HepG2 (cell line): ENCODE measurements around the gene MAPK8IP3. TPM values are rescaled to one million over a fixed set of nuclear protein-coding genes. Genes with fewer than 3 reads are reported as not detected.
A peak's percentile ranks its signal among the peaks of the same experiment; 100 is the strongest.

Experiments
- ATM ChIP-seq: fragments of 450-650 bp; IDR thresholded peaks from 2 replicates; pipeline ENCODE4 v1.7.1; 2017; ENCODE audit warnings: mild to moderate bottlenecking, borderline replicate concordance
- CERS6 ChIP-seq: sonication (generic); formaldehyde crosslinking; IDR thresholded peaks from 2 replicates; pipeline ENCODE4 v1.5.0; 2020; ENCODE audit warnings: missing genetic modification reagents
- CREM ChIP-seq, 2 experiments: sonication (generic) in 1 of 2; formaldehyde crosslinking in 1 of 2; IDR thresholded peaks; 2 replicates each; pipeline versions ENCODE4 v1.4.0 to v1.6.1; 2016 to 2020; ENCODE audit warnings: antibody characterized with exemption in 1 of 2, mild to moderate bottlenecking in 1 of 2, missing genetic modification reagents in 1 of 2
- FIP1L1 ChIP-seq: fragments of 200-400 bp; formaldehyde crosslinking; IDR thresholded peaks from 2 replicates; pipeline ENCODE4 v1.6.1; 2018; ENCODE audit warnings: low read depth, mild to moderate bottlenecking, low read length, moderate library complexity, borderline replicate concordance; ENCODE audit not compliant: insufficient read depth
- FOXP4 ChIP-seq: sonication (generic); formaldehyde crosslinking; IDR thresholded peaks from 2 replicates; pipeline ENCODE4 v1.4.0; 2020; ENCODE audit warnings: missing genetic modification reagents
- HDAC2 ChIP-seq: sonication (generic); formaldehyde crosslinking; IDR thresholded peaks from 2 replicates; pipeline ENCODE4 v1.4.0; 2020; ENCODE audit warnings: missing genetic modification reagents
- IKZF5 ChIP-seq: IDR thresholded peaks from 2 replicates; pipeline ENCODE4 v1.6.1; 2018; ENCODE audit warnings: missing genetic modification reagents, mild to moderate bottlenecking, missing compliant biosample characterization
- MAX ChIP-seq: IDR thresholded peaks from 2 replicates; pipeline ENCODE4 v1.6.1; 2012; ENCODE audit warnings: inconsistent platforms
- MTF1 ChIP-seq: sonication (generic); formaldehyde crosslinking; IDR thresholded peaks from 2 replicates; pipeline ENCODE4 v1.5.0; 2020; ENCODE audit warnings: missing genetic modification reagents
- MTF2 ChIP-seq: sonication (generic); formaldehyde crosslinking; IDR thresholded peaks from 2 replicates; pipeline ENCODE4 v1.5.0; 2020; ENCODE audit warnings: missing genetic modification reagents, borderline replicate concordance
- MXD1 ChIP-seq: sonication (generic); formaldehyde crosslinking; IDR thresholded peaks from 2 replicates; pipeline ENCODE4 v1.4.0; 2020; ENCODE audit warnings: mild to moderate bottlenecking, missing genetic modification reagents
- NFE2 ChIP-seq: sonication (generic); formaldehyde crosslinking; IDR thresholded peaks from 2 replicates; pipeline ENCODE4 v1.4.0; 2020; ENCODE audit warnings: missing genetic modification reagents
- NKX3-1 ChIP-seq: sonication (generic); formaldehyde crosslinking; IDR thresholded peaks from 2 replicates; pipeline ENCODE4 v1.5.0; 2020; ENCODE audit warnings: missing genetic modification reagents
- PREB ChIP-seq: sonication (generic); formaldehyde crosslinking; IDR thresholded peaks from 2 replicates; pipeline ENCODE4 v1.4.0; 2020; ENCODE audit warnings: missing genetic modification reagents
- RAD21 ChIP-seq: fragments of 450-650 bp; formaldehyde crosslinking; IDR thresholded peaks from 2 replicates; pipeline ENCODE4 v1.5.0; 2020; ENCODE audit warnings: mild to moderate bottlenecking
- REXO4 ChIP-seq: sonication (generic); formaldehyde crosslinking; IDR thresholded peaks from 2 replicates; pipeline ENCODE4 v1.8.0; 2022; ENCODE audit warnings: missing genetic modification reagents, mild to moderate bottlenecking, borderline replicate concordance
- SMARCE1 ChIP-seq: fragments of 450-650 bp; IDR thresholded peaks from 2 replicates; pipeline ENCODE4 v1.6.1; 2017; ENCODE audit warnings: borderline replicate concordance
- SOX6 ChIP-seq, 2 experiments: fragments of 450-650 bp in 1 of 2; sonication (generic) in 1 of 2; formaldehyde crosslinking in 1 of 2; IDR thresholded peaks; 2 replicates each; pipeline versions ENCODE4 v1.4.0 to v1.6.1; 2017 to 2020; ENCODE audit warnings: antibody characterized with exemption in 1 of 2, mild to moderate bottlenecking in 1 of 2, missing genetic modification reagents in 1 of 2
- TCF7 ChIP-seq: sonication (generic); IDR thresholded peaks from 2 replicates; pipeline ENCODE4 v1.6.1; 2016; ENCODE audit warnings: antibody characterized with exemption, low read depth
- ZC3H4 ChIP-seq: sonication (generic); formaldehyde crosslinking; IDR thresholded peaks from 2 replicates; pipeline ENCODE4 v1.4.0; 2020; ENCODE audit warnings: missing genetic modification reagents, borderline replicate concordance
- ZIK1 ChIP-seq: sonication (generic); formaldehyde crosslinking; IDR thresholded peaks from 2 replicates; pipeline ENCODE4 v1.5.0; 2020; ENCODE audit warnings: mild to moderate bottlenecking, low read depth, missing genetic modification reagents, borderline replicate concordance
- ZNF24 ChIP-seq: fragments of 450-650 bp; IDR thresholded peaks from 2 replicates; pipeline ENCODE4 v1.6.1; 2017; ENCODE audit warnings: antibody characterized with exemption, mild to moderate bottlenecking
- ZNF546 ChIP-seq: sonication (generic); formaldehyde crosslinking; conservative IDR thresholded peaks from 2 replicates; pipeline ENCODE4 v1.8.1; 2023; ENCODE audit warnings: mild to moderate bottlenecking, missing genetic modification reagents
- ZSCAN9 ChIP-seq: IDR thresholded peaks from 2 replicates; pipeline ENCODE4 v1.6.1; 2016; ENCODE audit warnings: borderline replicate concordance
- polyA plus RNA-seq, 8 experiments: library from polyadenylated mRNA; depleted of rRNA in 3 of 8; stranded (reverse) in 7 of 8; unstranded in 1 of 8; fragments of >200 nt; fragmentation: Illumina TruSeq in 4 of 8; extraction: Trizol in 4 of 8; gene quantifications; 2 replicates each; pipeline versions ENCODE4 v1.2.1 to v1.2.3, GENCODE V29; 2011 to 2016; ENCODE audit warnings: low read depth in 4 of 8, missing spikeins in 1 of 8, mixed read lengths in 1 of 8; ENCODE audit not compliant: insufficient read depth in 1 of 8
- total RNA-seq, 5 experiments: library from RNA; depleted of rRNA; stranded (reverse); fragments of >200 nt; fragmentation: Illumina TruSeq; extraction: Trizol; gene quantifications; 2 replicates each; pipeline ENCODE4 v1.2.3, GENCODE V29; 2016; ENCODE audit warnings: low read depth in 1 of 5

The MAPK8IP3 gene
- total and polyA plus RNA-seq, 2 of the 13 experiments (the other 11 are each of a cell fraction or from before 2014, with no cell fraction given): 25.1 to 41.7 TPM

GRCh38 chr16:1705688-1706385 lies at the start of gene MAPK8IP3 (continued):
- TF ChIP-seq RAD21 (peak; percentile 78), CERS6 (0 out of 2 replicates have a peak, but pooled peaks have one; percentile 45), HDAC2 (CRISPR knock-in tag) (no peak), ZIK1 (CRISPR knock-in tag) (peak; percentile 92), NFE2 (no peak), FIP1L1 (no peak), NKX3-1 (CRISPR knock-in tag) (peak; percentile 83; the same call in 1 of the 2 replicates), ZC3H4 (CRISPR knock-in tag) (no peak), ZNF24 (no peak), MTF2 (CRISPR knock-in tag) (no peak), PREB (CRISPR knock-in tag) (0 out of 2 replicates have a peak, but pooled peaks have one; percentile 16), ZNF546 (0 out of 2 replicates have a peak, but pooled peaks have one; percentile 77), MXD1 (no peak; the same call in none of the 2 replicates), FOXP4 (CRISPR knock-in tag) (peak; percentile 67), SMARCE1 (no peak), MAX (peak; percentile 73), CREM (IDR thresholded peaks at IDR 0.05) (peak; percentile 61), CREM (CRISPR knock-in tag; IDR thresholded peaks at IDR 0.05) (no peak), SOX6 (IDR thresholded peaks at IDR 0.05) (no peak), SOX6 (CRISPR knock-in tag; IDR thresholded peaks at IDR 0.05) (peak; percentile 37; the same call in 1 of the 2 replicates), ATM (no peak), REXO4 (CRISPR knock-in tag) (no peak), TCF7 (no peak), ZSCAN9 (CRISPR knock-in tag) (no peak; the same call in 1 of the 2 replicates), MTF1 (CRISPR knock-in tag) (peak; percentile 72; the same call in 1 of the 2 replicates), IKZF5 (CRISPR knock-in tag) (peak; percentile 46)
